Mesendoderm (in vitro differentiated cells): ENCODE measurements around the gene PTPRG.

Experiments used
- DNase-seq: peaks from one replicate; pipeline ENCODE4 v3.0.0; 2013
- H2AK5ac ChIP-seq: 2 replicates; pipeline ENCODE4 v1.6.1; 2013; ENCODE audit warnings: low read length, inconsistent platforms
- H2BK120ac ChIP-seq: 2 replicates; pipeline ENCODE4 v1.6.1; 2013; ENCODE audit warnings: low read depth, mild to moderate bottlenecking, low read length, moderate library complexity, mixed read lengths
- H2BK15ac ChIP-seq: replicated peaks from 2 replicates; pipeline ENCODE4 v1.6.1; 2013; ENCODE audit warnings: low read depth, mild to moderate bottlenecking, moderate library complexity
- H2BK5ac ChIP-seq: 2 replicates; pipeline ENCODE4 v1.6.1; 2013; ENCODE audit warnings: low read length, inconsistent platforms
- H3K18ac ChIP-seq: 2 replicates; pipeline ENCODE4 v1.6.1; 2013; ENCODE audit warnings: mild to moderate bottlenecking, low read length, mixed read lengths
- H3K23ac ChIP-seq: one replicate; pipeline ENCODE4 v1.6.1; 2013; ENCODE audit warnings: low read length
- H3K27ac ChIP-seq: 2 replicates; pipeline ENCODE4 v1.5.1; 2013; ENCODE audit warnings: low read depth, mild to moderate bottlenecking, inconsistent platforms, low read length, moderate library complexity
- H3K27me3 ChIP-seq: 2 replicates; pipeline ENCODE4 v1.6.1; 2013; ENCODE audit warnings: low read length, control low read depth, mild to moderate bottlenecking, inconsistent platforms; ENCODE audit not compliant: insufficient read depth, poor library complexity
- H3K36me3 ChIP-seq: 2 replicates; pipeline ENCODE4 v1.6.1; 2013; ENCODE audit warnings: low read length, inconsistent platforms; ENCODE audit not compliant: control insufficient read depth, insufficient read depth
- H3K4ac ChIP-seq: one replicate; pipeline ENCODE4 v1.6.1; 2013; ENCODE audit warnings: low read depth, mild to moderate bottlenecking, low read length, moderate library complexity
- H3K4me1 ChIP-seq: 2 replicates; pipeline ENCODE4 v1.6.1; 2013; ENCODE audit warnings: low read depth, low read length, inconsistent platforms; ENCODE audit not compliant: control insufficient read depth
- H3K4me2 ChIP-seq: 2 replicates; pipeline ENCODE4 v1.6.1; 2013; ENCODE audit warnings: low read length
- H3K4me3 ChIP-seq: 2 replicates; pipeline ENCODE4 v1.5.1; 2013; ENCODE audit warnings: mild to moderate bottlenecking, low read length
- H3K56ac ChIP-seq: one replicate; pipeline ENCODE4 v1.6.1; 2013; ENCODE audit warnings: low read length
- H3K79me1 ChIP-seq: 2 replicates; pipeline ENCODE4 v1.6.1; 2013; ENCODE audit warnings: low read length, inconsistent platforms
- H3K79me2 ChIP-seq: 2 replicates; pipeline ENCODE4 v1.6.1; 2013; ENCODE audit warnings: mild to moderate bottlenecking, low read length; ENCODE audit not compliant: control insufficient read depth, insufficient read depth
- H3K9ac ChIP-seq: 2 replicates; pipeline ENCODE4 v1.6.1; 2013; ENCODE audit warnings: low read length, inconsistent platforms
- H4K5ac ChIP-seq: one replicate; pipeline ENCODE4 v1.6.1; 2013; ENCODE audit warnings: low read length
- H4K8ac ChIP-seq: one replicate; pipeline ENCODE4 v1.6.1; 2013; ENCODE audit warnings: low read depth, mild to moderate bottlenecking, control low read depth, low read length, moderate library complexity
- WGBS: extraction: QIAGEN DNeasy Blood & Tissue Kit; methylation state at CpG from one replicate; pipeline ENCODE4 v1.1.7; 2013; ENCODE audit warnings: low lambda C conversion rate, missing lambda C conversion rate; ENCODE audit not compliant: insufficient coverage; ENCODE audit errors: extremely low coverage; 5-methylcytosine and 5-hydroxymethylcytosine counted together

The PTPRG gene

DNA sequence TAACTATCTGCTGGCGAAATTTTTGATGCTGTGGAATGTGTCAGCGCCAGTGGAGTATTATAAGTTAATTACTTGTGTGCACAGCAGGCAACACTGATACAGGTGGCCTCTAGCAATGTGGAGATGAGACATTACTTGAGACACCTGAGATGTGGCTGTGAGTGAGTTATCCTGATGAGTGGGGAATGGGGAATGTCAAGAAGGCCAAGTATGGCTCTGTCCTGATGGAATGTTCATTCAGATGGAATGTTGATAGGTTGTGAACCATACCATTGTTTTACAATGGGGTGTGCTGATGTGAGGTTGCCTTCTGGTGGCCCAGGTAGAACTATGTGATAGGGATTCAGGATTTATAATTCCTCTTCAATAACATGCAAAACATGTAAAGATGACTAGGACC is 404.8 kb downstream of the PTPRG start:
- no peak overlapping the region for H2BK120ac ChIP-seq
- no peaks in the 10 kb centered on the region for H3K27me3 ChIP-seq
- H4K8ac ChIP-seq, result no peak overlapping the region
- H3K36me3 ChIP-seq, result no peaks in the 10 kb centered on the region
- no peak overlapping the region for H4K5ac ChIP-seq
- no peak overlapping the region for H2BK5ac ChIP-seq
- no peak overlapping the region for H3K4ac ChIP-seq
- no CpG with 5 or more reads among the region's 2 CpGs for WGBS
- no peak overlapping the region for H2AK5ac ChIP-seq
- H3K18ac ChIP-seq, result no peak overlapping the region
- no peak overlapping the region for H3K9ac ChIP-seq
- no peak overlapping the region for H3K56ac ChIP-seq
- peaks cover 23% of the 10 kb centered on the region for H3K79me1 ChIP-seq
- DNase-seq, result peak; percentile 95
- H3K4me2 ChIP-seq, result no peak overlapping the region
- no peak overlapping the region for H3K27ac ChIP-seq
- H2BK15ac ChIP-seq, result no peak overlapping the region
- H3K4me3 ChIP-seq, result no peak overlapping the region
- H3K4me1 ChIP-seq, result peaks cover 11% of the 10 kb centered on the region
- peaks cover 22% of the 10 kb centered on the region for H3K79me2 ChIP-seq
- H3K23ac ChIP-seq, result no peak overlapping the region

DNA sequence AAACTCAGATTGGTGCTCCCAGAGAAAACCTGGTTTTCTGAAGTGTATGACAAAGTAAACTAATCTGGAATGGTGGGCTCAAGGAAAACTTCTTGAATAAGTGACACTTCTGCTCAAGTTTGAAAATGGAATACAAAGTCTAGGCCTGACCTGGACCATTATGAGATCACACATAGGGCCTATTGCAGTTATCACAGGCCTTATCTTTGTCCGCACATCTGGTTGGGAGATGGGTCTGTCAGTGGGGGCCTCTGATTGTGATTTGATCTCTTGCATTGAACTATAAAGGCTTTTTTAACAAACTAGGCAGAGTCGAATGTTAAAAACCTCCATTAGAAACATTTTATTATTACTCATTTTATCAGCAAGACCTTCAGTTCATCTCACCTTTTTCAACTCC is 405.6 kb downstream of the PTPRG start:
- H3K4me1 ChIP-seq, result peaks cover 11% of the 10 kb centered on the region
- no peak overlapping the region for H4K5ac ChIP-seq
- H3K4me2 ChIP-seq, result no peak overlapping the region
- H2BK120ac ChIP-seq, result no peak overlapping the region
- no peak overlapping the region for H2BK15ac ChIP-seq
- no peak overlapping the region for H3K4ac ChIP-seq
- H3K23ac ChIP-seq, result no peak overlapping the region
- no peaks in the 10 kb centered on the region for H3K27me3 ChIP-seq
- WGBS, result no CpG with 5 or more reads among the region's 2 CpGs
- no peaks in the 10 kb centered on the region for H3K36me3 ChIP-seq
- peaks cover 21% of the 10 kb centered on the region for H3K79me2 ChIP-seq
- DNase-seq, result no peak
- no peak overlapping the region for H4K8ac ChIP-seq
- no peak overlapping the region for H2AK5ac ChIP-seq
- no peak overlapping the region for H3K4me3 ChIP-seq
- no peak overlapping the region for H2BK5ac ChIP-seq
- H3K9ac ChIP-seq, result no peak overlapping the region
- no peak overlapping the region for H3K27ac ChIP-seq
- H3K79me1 ChIP-seq, result peaks cover 21% of the 10 kb centered on the region
- H3K56ac ChIP-seq, result no peak overlapping the region
- no peak overlapping the region for H3K18ac ChIP-seq

DNA sequence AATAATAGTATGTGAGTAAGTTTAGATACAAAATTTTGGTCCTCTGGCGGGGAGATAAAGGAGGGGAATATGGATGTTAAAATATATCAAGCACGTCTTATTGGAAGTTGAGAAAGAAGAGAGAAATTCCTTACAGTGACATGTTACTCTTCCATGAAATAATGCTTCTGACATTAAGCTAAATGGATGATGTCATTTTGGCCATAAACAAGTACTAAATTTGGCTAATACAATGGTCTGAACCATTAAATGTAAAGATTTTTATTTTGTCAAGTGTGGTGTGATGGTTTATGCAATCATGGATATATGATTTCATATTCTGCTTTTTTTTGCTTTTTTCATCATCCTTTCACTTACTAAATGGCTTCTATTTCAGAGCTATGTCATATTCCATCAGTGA is 406.6 kb downstream of the PTPRG start:
- no peak overlapping the region for H3K18ac ChIP-seq
- DNase-seq, result no peak
- WGBS, result 100% methylated on average over 1 of the region's 2 CpGs
- no peak overlapping the region for H3K56ac ChIP-seq
- no peak overlapping the region for H3K4ac ChIP-seq
- no peak overlapping the region for H3K4me3 ChIP-seq
- H3K27me3 ChIP-seq, result no peaks in the 10 kb centered on the region
- no peak overlapping the region for H2BK120ac ChIP-seq
- H3K27ac ChIP-seq, result no peak overlapping the region
- peaks cover 11% of the 10 kb centered on the region for H3K4me1 ChIP-seq
- H3K9ac ChIP-seq, result no peak overlapping the region
- no peak overlapping the region for H3K4me2 ChIP-seq
- no peak overlapping the region for H2AK5ac ChIP-seq
- no peak overlapping the region for H4K5ac ChIP-seq
- H3K79me1 ChIP-seq, result peaks cover 19% of the 10 kb centered on the region
- H3K36me3 ChIP-seq, result no peaks in the 10 kb centered on the region
- H3K23ac ChIP-seq, result no peak overlapping the region
- no peak overlapping the region for H4K8ac ChIP-seq
- no peak overlapping the region for H2BK15ac ChIP-seq
- H3K79me2 ChIP-seq, result peaks cover 21% of the 10 kb centered on the region
- no peak overlapping the region for H2BK5ac ChIP-seq

DNA sequence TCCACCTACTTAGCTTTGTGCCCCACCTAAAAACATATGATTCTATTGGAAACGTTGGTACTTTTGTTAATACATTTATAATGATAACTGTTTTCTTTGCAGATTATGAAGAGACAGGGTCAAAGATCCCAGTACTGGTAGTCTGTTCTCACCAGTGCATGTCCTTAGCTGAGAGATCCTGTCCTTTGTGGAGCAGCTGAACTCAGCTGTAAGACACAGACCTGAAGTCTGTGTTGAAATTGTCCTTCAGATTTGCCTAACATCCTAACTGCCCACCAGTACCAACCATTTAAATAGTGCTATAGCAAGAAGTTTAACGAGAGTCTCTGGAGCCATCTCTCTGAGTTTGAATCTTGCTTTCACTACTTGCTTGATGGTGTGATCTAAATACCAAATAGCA is 413.3 kb downstream of the PTPRG start:
- Histone ChIP-seq H3K18ac (peak overlapping the region; percentile 22), H4K8ac (no peak overlapping the region), H3K27ac (no peak overlapping the region), H3K9ac (no peak overlapping the region), H3K79me1 (peaks cover 1% of the 10 kb centered on the region), H2BK5ac (no peak overlapping the region), H2AK5ac (no peak overlapping the region), H3K56ac (no peak overlapping the region), H2BK15ac (no peak overlapping the region), H3K27me3 (no peaks in the 10 kb centered on the region), H3K4me3 (no peak overlapping the region), H3K4me2 (no peak overlapping the region), H3K23ac (no peak overlapping the region), H3K79me2 (peaks cover 6% of the 10 kb centered on the region), H4K5ac (no peak overlapping the region), H3K4me1 (no peaks in the 10 kb centered on the region), H2BK120ac (no peak overlapping the region), H3K4ac (no peak overlapping the region), H3K36me3 (no peaks in the 10 kb centered on the region)
- no peak for DNase-seq
- no CpG with 5 or more reads among the region's 2 CpGs for WGBS

DNA sequence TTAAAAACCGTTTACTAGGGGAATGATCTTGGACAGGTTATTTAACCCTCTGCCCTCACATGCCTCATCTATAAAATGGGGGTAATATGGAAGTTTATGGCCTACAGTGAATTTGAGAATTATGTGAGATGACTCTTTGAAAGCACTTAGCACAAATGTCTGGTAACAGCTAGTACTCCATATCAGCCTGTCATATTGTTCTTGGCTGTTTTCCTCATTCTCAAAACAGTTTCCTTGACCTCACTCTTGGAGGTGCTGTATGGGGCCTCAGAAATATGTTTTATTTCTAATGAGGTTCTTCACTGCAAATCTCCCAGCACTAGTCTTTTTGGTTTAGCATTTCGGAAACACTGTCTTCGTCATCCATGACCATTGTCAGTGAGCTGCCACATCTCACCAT is 413.8 kb downstream of the PTPRG start:
- no peak overlapping the region for H2BK5ac ChIP-seq
- no peak overlapping the region for H3K18ac ChIP-seq
- no peak overlapping the region for H3K4me2 ChIP-seq
- no peaks in the 10 kb centered on the region for H3K36me3 ChIP-seq
- no peak overlapping the region for H2BK120ac ChIP-seq
- H3K27me3 ChIP-seq, result no peaks in the 10 kb centered on the region
- no peak overlapping the region for H3K4me3 ChIP-seq
- no peak overlapping the region for H2AK5ac ChIP-seq
- no peak overlapping the region for H3K56ac ChIP-seq
- DNase-seq, result no peak
- no peak overlapping the region for H3K4ac ChIP-seq
- no peak overlapping the region for H3K9ac ChIP-seq
- no peak overlapping the region for H3K27ac ChIP-seq
- peak overlapping the region; percentile 86 for H4K8ac ChIP-seq
- no peak overlapping the region for H2BK15ac ChIP-seq
- H3K23ac ChIP-seq, result no peak overlapping the region
- H3K79me1 ChIP-seq, result peaks cover 1% of the 10 kb centered on the region
- WGBS, result no CpG with 5 or more reads among the region's 3 CpGs
- H3K4me1 ChIP-seq, result peaks cover 1% of the 10 kb centered on the region
- H3K79me2 ChIP-seq, result peaks cover 6% of the 10 kb centered on the region
- no peak overlapping the region for H4K5ac ChIP-seq

DNA sequence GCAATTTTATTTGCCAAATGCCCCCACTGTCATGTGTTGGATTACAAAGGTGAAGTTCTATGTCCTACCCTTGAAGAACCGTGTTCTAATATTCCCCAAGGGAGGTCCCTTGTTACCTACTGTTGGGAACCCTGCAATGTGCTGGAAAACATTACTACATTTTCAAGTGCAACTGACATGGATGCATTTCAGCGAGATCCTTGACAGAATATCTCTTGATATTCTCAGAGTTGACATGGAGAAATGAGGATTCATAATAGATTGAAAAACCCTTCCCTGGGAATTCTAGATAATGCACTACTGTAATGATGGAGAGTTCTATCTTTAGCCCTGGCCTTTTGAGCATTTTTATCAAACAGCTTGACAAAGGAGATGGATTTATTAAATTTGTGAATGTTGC is 414.6 kb downstream of the PTPRG start:
- no peak for DNase-seq
- H3K4me1 ChIP-seq, result peaks cover 1% of the 10 kb centered on the region
- no peak overlapping the region for H3K9ac ChIP-seq
- no peak overlapping the region for H2BK15ac ChIP-seq
- peaks cover 6% of the 10 kb centered on the region for H3K79me2 ChIP-seq
- H3K36me3 ChIP-seq, result no peaks in the 10 kb centered on the region
- no peak overlapping the region for H3K18ac ChIP-seq
- H3K56ac ChIP-seq, result no peak overlapping the region
- H3K27me3 ChIP-seq, result no peaks in the 10 kb centered on the region
- no peak overlapping the region for H3K23ac ChIP-seq
- H2AK5ac ChIP-seq, result no peak overlapping the region
- H3K4me3 ChIP-seq, result no peak overlapping the region
- no peak overlapping the region for H3K4ac ChIP-seq
- no peak overlapping the region for H2BK5ac ChIP-seq
- H4K8ac ChIP-seq, result no peak overlapping the region
- no peak overlapping the region for H2BK120ac ChIP-seq
- H3K27ac ChIP-seq, result no peak overlapping the region
- H3K79me1 ChIP-seq, result peaks cover 2% of the 10 kb centered on the region
- no CpG with 5 or more reads among the region's 2 CpGs for WGBS
- H4K5ac ChIP-seq, result no peak overlapping the region
- H3K4me2 ChIP-seq, result no peak overlapping the region
